Stimulated activated naive CD8-positive, alpha-beta T cell treated with anti-CD3 and anti-CD28 coated beads, Interleukin-15, Interleukin-2, amounts not matched to agents 100 ng/mL and 50 ng/mL, for 24 hours (primary cell): ENCODE data around the gene MAD2L2.
"Not testable (repeated sequence)": the region's sequence is repeated elsewhere in the genome, so short reads cannot be mapped to it uniquely, and the experiment has no call there.

Source experiments
- H3K27ac Mint-ChIP-seq: one replicate; pipeline ENCODE4 v1.8.0; 2021; ENCODE audit warnings: mild to moderate bottlenecking, mixed read lengths
- H3K27me3 Mint-ChIP-seq: one replicate; pipeline ENCODE4 v1.8.0; 2021; ENCODE audit warnings: mixed read lengths
- H3K36me3 Mint-ChIP-seq: one replicate; pipeline ENCODE4 v1.8.0; 2021; ENCODE audit warnings: low read depth, mixed read lengths
- H3K4me1 Mint-ChIP-seq: one replicate; pipeline ENCODE4 v1.8.0; 2021; ENCODE audit warnings: low read depth, mixed read lengths
- H3K4me3 Mint-ChIP-seq: one replicate; pipeline ENCODE4 v1.8.0; 2021; ENCODE audit warnings: mild to moderate bottlenecking, mixed read lengths
- H3K9me3 Mint-ChIP-seq: one replicate; pipeline ENCODE4 v1.8.0; 2021; ENCODE audit warnings: mixed read lengths

The MAD2L2 gene

GRCh38 chr1:11645670-11646265 is 35.2 kb downstream of the MAD2L2 start:
- H3K27me3 Mint-ChIP-seq = no peaks in the 10 kb centered on the region
- no peaks in the 10 kb centered on the region for H3K9me3 Mint-ChIP-seq
- no peak overlapping the region for H3K4me3 Mint-ChIP-seq
- no peak overlapping the region for H3K27ac Mint-ChIP-seq
- H3K4me1 Mint-ChIP-seq = peaks cover 11% of the 10 kb centered on the region
- H3K36me3 Mint-ChIP-seq = no peaks in the 10 kb centered on the region

GRCh38 chr1:11645270-11645669 is 35.7 kb downstream of the MAD2L2 start:
- no peak overlapping the region for H3K27ac Mint-ChIP-seq
- H3K36me3 Mint-ChIP-seq = no peaks in the 10 kb centered on the region
- peaks cover 6% of the 10 kb centered on the region for H3K4me1 Mint-ChIP-seq
- no peaks in the 10 kb centered on the region for H3K9me3 Mint-ChIP-seq
- H3K4me3 Mint-ChIP-seq = no peak overlapping the region
- H3K27me3 Mint-ChIP-seq = no peaks in the 10 kb centered on the region

- no peaks in the 10 kb centered on the region for H3K36me3 Mint-ChIP-seq
- H3K4me3 Mint-ChIP-seq = no peak overlapping the region
- H3K27me3 Mint-ChIP-seq = no peaks in the 10 kb centered on the region
- H3K9me3 Mint-ChIP-seq = no peaks in the 10 kb centered on the region
- H3K27ac Mint-ChIP-seq = no peak overlapping the region
- no peaks in the 10 kb centered on the region for H3K4me1 Mint-ChIP-seq
These were observed 37.2 kb downstream of the MAD2L2 start for GRCh38 chr1:11643782-11644181.

- H3K27me3 Mint-ChIP-seq, H3K4me3 Mint-ChIP-seq, H3K27ac Mint-ChIP-seq, H3K36me3 Mint-ChIP-seq, H3K9me3 Mint-ChIP-seq, H3K4me1 Mint-ChIP-seq: not testable (repeated sequence)
These were observed 38.4 kb downstream of the MAD2L2 start for GRCh38 chr1:11642418-11643017.

- H3K36me3 Mint-ChIP-seq = no peaks in the 10 kb centered on the region
- H3K4me1 Mint-ChIP-seq = no peaks in the 10 kb centered on the region
- no peak overlapping the region for H3K4me3 Mint-ChIP-seq
These were observed 39.1 kb downstream of the MAD2L2 start for GRCh38 chr1:11641776-11642305.

GRCh38 chr1:11640944-11641343 is 40.0 kb downstream of the MAD2L2 start:
- Mint-ChIP-seq H3K36me3 (no peaks in the 10 kb centered on the region), H3K27me3 (peaks cover 7% of the 10 kb centered on the region), H3K4me1 (no peaks in the 10 kb centered on the region), H3K27ac (no peak overlapping the region), H3K9me3 (no peaks in the 10 kb centered on the region), H3K4me3 (no peak overlapping the region)

More at GRCh38 chr1:11641776-11642305, 39.1 kb downstream of the MAD2L2 start:
- peaks cover 4% of the 10 kb centered on the region for H3K27me3 Mint-ChIP-seq
- no peak overlapping the region for H3K27ac Mint-ChIP-seq
- no peaks in the 10 kb centered on the region for H3K9me3 Mint-ChIP-seq

- Mint-ChIP-seq H3K27me3 (peaks cover 10% of the 10 kb centered on the region), H3K4me3 (no peak overlapping the region), H3K9me3 (no peaks in the 10 kb centered on the region), H3K4me1 (no peaks in the 10 kb centered on the region), H3K36me3 (no peaks in the 10 kb centered on the region), H3K27ac (no peak overlapping the region)
These were observed 40.8 kb downstream of the MAD2L2 start for GRCh38 chr1:11640101-11640500.

- Mint-ChIP-seq H3K36me3 (no peaks in the 10 kb centered on the region), H3K4me3 (no peak overlapping the region), H3K27ac (no peak overlapping the region), H3K4me1 (no peaks in the 10 kb centered on the region), H3K9me3 (no peaks in the 10 kb centered on the region), H3K27me3 (peaks cover 14% of the 10 kb centered on the region)
These were observed 41.6 kb downstream of the MAD2L2 start for GRCh38 chr1:11639372-11639771.

GRCh38 chr1:11638121-11638520 is 42.8 kb downstream of the MAD2L2 start:
- Mint-ChIP-seq H3K4me3 (no peak overlapping the region), H3K4me1 (no peaks in the 10 kb centered on the region), H3K27me3 (peaks cover 20% of the 10 kb centered on the region), H3K36me3 (no peaks in the 10 kb centered on the region), H3K27ac (no peak overlapping the region), H3K9me3 (no peaks in the 10 kb centered on the region)

- peaks cover 26% of the 10 kb centered on the region for H3K27me3 Mint-ChIP-seq
- H3K4me3 Mint-ChIP-seq = no peak overlapping the region
These were observed 46.4 kb downstream of the MAD2L2 start for GRCh38 chr1:11634365-11635192.

GRCh38 chr1:11629184-11630016 is 51.5 kb downstream of the MAD2L2 start:
- Mint-ChIP-seq H3K9me3 (no peaks in the 10 kb centered on the region), H3K4me1 (no peaks in the 10 kb centered on the region), H3K27ac (no peak overlapping the region), H3K4me3 (no peak overlapping the region), H3K27me3 (peaks cover 28% of the 10 kb centered on the region), H3K36me3 (no peaks in the 10 kb centered on the region)

More at GRCh38 chr1:11634365-11635192, 46.4 kb downstream of the MAD2L2 start:
- Mint-ChIP-seq H3K36me3 (no peaks in the 10 kb centered on the region), H3K9me3 (no peaks in the 10 kb centered on the region), H3K27ac (no peak overlapping the region), H3K4me1 (no peaks in the 10 kb centered on the region)

GRCh38 chr1:11628767-11629166 is 52.2 kb downstream of the MAD2L2 start:
- no peaks in the 10 kb centered on the region for H3K36me3 Mint-ChIP-seq
- no peaks in the 10 kb centered on the region for H3K9me3 Mint-ChIP-seq
- no peak overlapping the region for H3K4me3 Mint-ChIP-seq
- no peak overlapping the region for H3K27ac Mint-ChIP-seq
- peaks cover 21% of the 10 kb centered on the region for H3K27me3 Mint-ChIP-seq
- no peaks in the 10 kb centered on the region for H3K4me1 Mint-ChIP-seq

- no peak overlapping the region for H3K27ac Mint-ChIP-seq
These were observed 54.4 kb downstream of the MAD2L2 start for GRCh38 chr1:11626551-11626950.

More at GRCh38 chr1:11626551-11626950, 54.4 kb downstream of the MAD2L2 start:
- H3K27me3 Mint-ChIP-seq = peaks cover 20% of the 10 kb centered on the region
- H3K4me1 Mint-ChIP-seq = no peaks in the 10 kb centered on the region
- H3K36me3 Mint-ChIP-seq = no peaks in the 10 kb centered on the region
- H3K4me3 Mint-ChIP-seq = no peak overlapping the region
- H3K9me3 Mint-ChIP-seq = no peaks in the 10 kb centered on the region
